GM06990 (cell line): Measurements from ENCODE around the gene TCAF1.

Experiments used
- DNase-seq: peaks from one replicate; pipeline ENCODE4 v3.0.0-alpha.2; 2011; ENCODE audit not compliant: insufficient read length; ENCODE audit errors: extremely low read depth
- H3K27me3 ChIP-seq: replicated peaks from 2 replicates; pipeline ENCODE4 v1.6.0; 2011; ENCODE audit warnings: low read length; ENCODE audit not compliant: control insufficient read depth, insufficient read depth
- H3K36me3 ChIP-seq: 2 replicates; pipeline ENCODE4 v1.5.1; 2011; ENCODE audit warnings: low read length; ENCODE audit not compliant: control insufficient read depth, insufficient read depth
- H3K4me3 ChIP-seq: replicated peaks from 2 replicates; pipeline ENCODE4 v1.5.1; 2011; ENCODE audit warnings: low read depth, mild to moderate bottlenecking, control low read depth, low read length
- CTCF ChIP-seq: IDR thresholded peaks from 2 replicates; pipeline ENCODE4 v1.5.1; 2011; ENCODE audit warnings: low read length, control low read depth, mild to moderate bottlenecking, inconsistent platforms; ENCODE audit not compliant: insufficient read depth, poor library complexity, severe bottlenecking

TCAF1 gene

DNA sequence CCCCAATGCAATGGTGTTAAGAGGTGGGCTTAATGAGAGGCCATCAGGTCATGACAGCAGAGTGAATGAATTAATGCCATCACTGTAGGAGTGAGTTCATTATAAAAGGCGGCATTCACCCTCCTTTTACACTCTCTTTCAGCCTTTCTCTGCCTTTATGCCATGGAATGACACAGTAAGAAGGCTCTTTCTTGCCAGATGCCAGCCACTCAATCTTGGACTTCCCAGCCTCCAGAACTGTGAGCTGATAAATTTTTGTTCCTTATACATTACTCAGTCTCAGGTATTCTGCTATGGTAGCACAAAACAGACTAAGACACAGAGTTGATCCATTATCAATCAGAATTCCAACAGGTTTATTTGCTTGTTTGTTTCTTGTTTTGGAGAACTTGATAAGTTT lies 3.2 kb downstream of the TCAF1 start:
- no peak for TF ChIP-seq CTCF
- no peaks in the 10 kb centered on the region for H3K36me3 ChIP-seq
- H3K27me3 ChIP-seq, result no peaks in the 10 kb centered on the region
- no peak overlapping the region for H3K4me3 ChIP-seq
- DNase-seq, result no peak

GRCh38 chr7:143896667-143897066 lies 5.3 kb downstream of the TCAF1 start:
- Histone ChIP-seq H3K36me3 (no peaks in the 10 kb centered on the region), H3K4me3 (no peak overlapping the region), H3K27me3 (no peaks in the 10 kb centered on the region)
- no peak for DNase-seq
- TF ChIP-seq CTCF, result no peak

DNA sequence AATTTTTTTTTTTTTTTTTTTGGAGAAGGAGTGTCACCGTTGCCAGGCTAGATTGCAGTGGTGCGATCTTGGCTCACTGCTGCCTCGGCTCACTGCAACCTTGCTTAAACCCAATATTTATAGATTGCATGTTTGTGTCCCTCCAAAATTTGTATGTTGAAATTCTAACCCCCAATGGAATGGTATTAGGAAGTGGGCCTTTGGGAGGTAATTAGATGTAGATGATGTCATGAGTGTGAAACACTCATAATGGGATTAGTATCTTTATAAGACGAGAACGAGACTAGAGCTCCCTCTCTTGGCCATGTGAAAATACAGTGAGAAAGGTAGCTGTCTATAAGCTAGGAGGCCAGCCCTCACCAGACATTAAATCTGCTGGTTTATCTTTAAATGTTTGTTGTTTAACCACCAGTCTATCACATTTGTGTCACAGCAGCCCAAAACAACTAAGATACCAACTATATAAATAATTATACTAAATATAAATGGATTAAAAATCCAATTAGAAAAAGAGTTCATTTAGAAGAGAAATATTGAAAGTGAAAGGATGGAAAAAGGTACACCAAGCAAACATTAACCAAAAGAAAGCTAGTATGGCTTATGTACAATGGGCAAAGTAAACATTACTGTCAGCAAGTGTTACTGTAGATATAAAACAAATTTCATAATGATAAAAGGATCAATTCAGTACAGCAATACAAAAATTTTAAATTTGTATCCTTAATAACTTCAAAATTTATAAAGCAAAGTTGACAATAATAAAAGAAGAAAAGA lies 9.3 kb downstream of the TCAF1 start:
- Histone ChIP-seq H3K36me3 (no peaks in the 10 kb centered on the region), H3K27me3 (no peaks in the 10 kb centered on the region), H3K4me3 (no peak overlapping the region)
- TF ChIP-seq CTCF, result peak; percentile 73
- no peak for DNase-seq

DNA sequence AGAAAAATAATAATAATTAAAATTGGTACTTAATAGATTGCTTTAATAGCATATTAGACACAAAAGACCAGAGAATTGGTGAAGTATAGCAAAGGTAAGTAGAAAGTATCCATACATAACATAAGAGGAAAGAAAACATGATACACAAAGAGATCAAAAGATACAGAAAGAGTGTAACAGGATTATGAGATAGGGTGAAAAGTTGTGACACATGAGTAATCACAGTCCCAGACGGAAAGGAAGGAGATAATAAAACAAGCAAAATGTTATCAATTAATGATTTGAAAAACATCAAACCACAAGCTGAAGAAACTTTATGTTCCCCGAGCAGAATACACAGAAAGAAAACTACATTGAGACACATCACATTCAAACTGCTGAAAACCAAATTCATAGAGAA lies 10.5 kb downstream of the TCAF1 start:
- no peaks in the 10 kb centered on the region for H3K36me3 ChIP-seq
- H3K4me3 ChIP-seq, result no peak overlapping the region
- DNase-seq, result no peak
- TF ChIP-seq CTCF, result no peak
- no peaks in the 10 kb centered on the region for H3K27me3 ChIP-seq

DNA sequence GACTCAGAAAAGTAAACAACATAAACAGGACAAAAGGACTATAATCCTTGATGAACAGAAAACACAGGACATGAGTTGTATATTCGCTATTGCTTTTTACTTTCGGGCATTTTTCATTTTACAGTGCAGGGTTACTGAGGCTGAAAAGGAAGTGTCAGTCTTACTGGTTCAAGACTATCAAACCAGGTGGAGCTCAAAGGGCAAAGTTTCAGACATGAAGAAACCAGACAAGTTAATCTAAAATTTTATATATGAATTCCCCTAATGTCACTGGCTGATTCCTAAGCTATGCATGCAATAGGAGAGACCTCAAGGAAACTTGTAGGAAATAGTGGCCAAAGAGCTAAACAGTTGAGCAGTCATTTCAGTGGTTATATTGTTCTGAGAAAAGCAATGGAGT lies 11.4 kb downstream of the TCAF1 start:
- no peak overlapping the region for H3K4me3 ChIP-seq
- H3K27me3 ChIP-seq, result no peaks in the 10 kb centered on the region
- DNase-seq, result no peak
- TF ChIP-seq CTCF, result no peak
- no peaks in the 10 kb centered on the region for H3K36me3 ChIP-seq

- DNase-seq, result no peak
- no peak for TF ChIP-seq CTCF
- Histone ChIP-seq H3K36me3 (no peaks in the 10 kb centered on the region), H3K27me3 (no peaks in the 10 kb centered on the region), H3K4me3 (no peak overlapping the region)
Observed at GRCh38 chr7:143889068-143889467, 12.9 kb downstream of the TCAF1 start.
